SK-N-SH (cell line): ENCODE results near the gene ALDH18A1. TPM values are rescaled to one million over a fixed set of nuclear protein-coding genes. Genes with fewer than 3 reads are reported as not detected.

ENCODE experiments used
- CTCF ChIA-PET: fragments of 300-600, 350-600 bp; formaldehyde crosslinking; extraction: SDS; loops from one replicate; lab custom pipeline; 2021; lab: Yijun Ruan, JAX
- POLR2A ChIA-PET: fragments of 350-600 bp; sonication (Branson Sonifier 250); formaldehyde crosslinking; extraction: SDS; loops from one replicate; lab custom pipeline; 2020; ENCODE audit warnings: antibody characterized with exemption, inconsistent platforms; lab: Yijun Ruan, JAX
- DNase-seq: peaks from one replicate; pipeline ENCODE4 v3.0.0; 2012
- H2AFZ ChIP-seq: fragments of 200-600 bp; sonication (generic); 2 replicates; pipeline ENCODE4 v1.8.1; 2016; ENCODE audit warnings: antibody characterized with exemption, mild to moderate bottlenecking, low read depth
- H3F3A ChIP-seq: fragments of 200-600 bp; sonication (generic); replicated peaks from 2 replicates; pipeline ENCODE3; 2016; ENCODE audit warnings: antibody characterized with exemption, mild to moderate bottlenecking; ENCODE audit not compliant: insufficient read depth
- H3K27ac ChIP-seq, 2 experiments: fragments of 200-500 bp in 1 of 2; fragments of 200-600 bp in 1 of 2; sonication (Bioruptor generic) in 1 of 2; sonication (generic), shearing (Covaris generic) in 1 of 2; 2 replicates each; pipeline versions ENCODE4 v1.5.1 to v1.6.1; 2014 to 2016; ENCODE audit warnings: low read depth in 2 of 2, inconsistent platforms in 1 of 2, low read length in 1 of 2, mild to moderate bottlenecking in 1 of 2, mixed read lengths in 1 of 2
- H3K27me3 ChIP-seq: fragments of 200-600 bp; sonication (generic), shearing (Covaris generic); 2 replicates; pipeline ENCODE4 v1.6.1; 2016; ENCODE audit warnings: mixed run types; ENCODE audit not compliant: insufficient read depth
- H3K36me3 ChIP-seq, 2 experiments: fragments of 200-500 bp in 1 of 2; fragments of 200-600 bp in 1 of 2; sonication (Bioruptor generic) in 1 of 2; sonication (generic) in 1 of 2; replicated peaks in 1 of 2; 2 replicates each; pipeline versions ENCODE3 to v1.5.1; 2014 to 2016; ENCODE audit warnings: low read length in 1 of 2, mild to moderate bottlenecking in 1 of 2; ENCODE audit not compliant: insufficient read depth in 2 of 2, control insufficient read depth in 1 of 2
- H3K4me1 ChIP-seq, 2 experiments: fragments of 200-500 bp in 1 of 2; fragments of 200-600 bp in 1 of 2; sonication (Bioruptor generic) in 1 of 2; sonication (generic), shearing (Covaris generic) in 1 of 2; 2 replicates each; pipeline versions ENCODE4 v1.5.1 to v1.6.1; 2014 to 2016; ENCODE audit warnings: low read depth in 1 of 2, low read length in 1 of 2, mixed run types in 1 of 2; ENCODE audit not compliant: insufficient read depth in 2 of 2, control insufficient read depth in 1 of 2
- H3K4me2 ChIP-seq: fragments of 200-600 bp; sonication (generic), shearing (Covaris generic); 2 replicates; pipeline ENCODE4 v1.6.1; 2017; ENCODE audit warnings: mixed run types
- H3K4me3 ChIP-seq, 2 experiments: fragments of 200-500 bp in 1 of 2; fragments of 200-600 bp in 1 of 2; sonication (Bioruptor generic) in 1 of 2; sonication (generic), shearing (Covaris generic) in 1 of 2; 2 replicates each; pipeline versions ENCODE4 v1.5.1 to v1.8.1; 2014 to 2016; ENCODE audit warnings: low read depth in 2 of 2, inconsistent platforms in 1 of 2, low read length in 1 of 2, mild to moderate bottlenecking in 1 of 2, mixed read lengths in 1 of 2, moderate library complexity in 1 of 2
- H3K79me2 ChIP-seq: fragments of 200-600 bp; sonication (generic); 2 replicates; pipeline ENCODE4 v1.8.1; 2017; ENCODE audit warnings: mild to moderate bottlenecking; ENCODE audit not compliant: insufficient read depth
- H3K9ac ChIP-seq: fragments of 200-600 bp; sonication (generic); 2 replicates; pipeline ENCODE4 v1.6.1; 2017; ENCODE audit warnings: mixed run types
- H3K9me2 ChIP-seq: fragments of 200-600 bp; sonication (generic); 2 replicates; pipeline ENCODE4 v1.6.1; 2017; ENCODE audit warnings: mixed run types
- H3K9me3 ChIP-seq: fragments of 200-600 bp; sonication (generic); 2 replicates; pipeline ENCODE4 v1.6.1; 2017; ENCODE audit warnings: mixed run types, mild to moderate bottlenecking, moderate library complexity
- H4K20me1 ChIP-seq: fragments of 200-600 bp; sonication (generic); 2 replicates; pipeline ENCODE4 v1.6.1; 2017; ENCODE audit warnings: mild to moderate bottlenecking, mixed run types; ENCODE audit not compliant: insufficient read depth
- CTCF ChIP-seq: fragments of 200-600 bp; sonication (generic); IDR thresholded peaks from 2 replicates; pipeline ENCODE4 v1.6.1; 2017; ENCODE audit warnings: antibody characterized with exemption, mild to moderate bottlenecking, moderate library complexity
- MXI1 ChIP-seq: IDR thresholded peaks from 2 replicates; pipeline ENCODE4 v1.6.1; 2012; ENCODE audit warnings: mild to moderate bottlenecking, low read depth, low read length, improper control_type of control experiment
- USF1 ChIP-seq: IDR thresholded peaks from 2 replicates; pipeline ENCODE4 v1.4.0; 2012; ENCODE audit warnings: low read depth, borderline replicate concordance
- WGBS: methylation state at CpG from one replicate; pipeline ENCODE4 v1.1.6; 2017; ENCODE audit warnings: low lambda C conversion rate; 5-methylcytosine and 5-hydroxymethylcytosine counted together
- polyA plus RNA-seq, 3 experiments: library from polyadenylated mRNA; depleted of rRNA; stranded (reverse); fragments of >200 nt; gene quantifications; 2 replicates each; pipeline ENCODE4 v1.2.3, GENCODE V29; 2012

The ALDH18A1 gene
- polyA plus RNA-seq, 1 of the 3 experiments (the other 2 are of a cell fraction), result 59.5 TPM

- TF ChIP-seq CTCF, result no peak
- TF ChIP-seq, all 33 proteins: peak for 6
Observed at GRCh38 chr10:95561177-95561863, 95.2 kb downstream of the ALDH18A1 start, which contains the start of gene SORBS1 (continued).

GRCh38 chr10:95560278-95561176 is 96.0 kb downstream of the ALDH18A1 start:
- Histone ChIP-seq H4K20me1 (no peaks in the 10 kb centered on the region), H3K9me3 (no peaks in the 10 kb centered on the region), H3K9me2 (no peaks in the 10 kb centered on the region), H3K36me3 (no peaks in the 10 kb centered on the region), H3K27me3 (peaks cover 5% of the 10 kb centered on the region; the same call in 1 of the 2 replicates), H3K79me2 (no peaks in the 10 kb centered on the region), H3K4me1 (peaks cover 0 to 9% of the 10 kb centered on the region in 2 experiments; a peak in 1 of 4 replicates), H3K4me3 (peak overlapping the region; percentile 61 to 80), H2AFZ (peak overlapping the region; percentile 92), H3K9ac (peak overlapping the region; percentile 42; the same call in 1 of the 2 replicates), H3F3A (no peaks in the 10 kb centered on the region), H3K27ac (peak overlapping the region in 1 of 2 experiments; percentile 62; a peak in 1 of 4 replicates), H3K4me2 (peak overlapping the region; percentile 94)
- DNase-seq, result peak; percentile 69
- POLR2A ChIA-PET, result no interaction called here
- WGBS, result 7% methylated on average over 36 of the region's 48 CpGs
- 0 out of 2 replicates have a peak, but pooled peaks have one; percentile 12 for TF ChIP-seq MXI1
- TF ChIP-seq CTCF, result no peak
- TF ChIP-seq USF1, result no peak
- CTCF ChIA-PET, result interaction anchor here (1.0 to 1.1 kb wide), 2 partner anchors 38 to 130 kb away, joined by 3 to 4 read pairs; no protein-coding TSS in a partner anchor

- no peak for TF ChIP-seq USF1
- WGBS, result 54% methylated on average over 10 of the region's 10 CpGs
Observed at GRCh38 chr10:95559896-95560277, 96.6 kb downstream of the ALDH18A1 start.

More at GRCh38 chr10:95559896-95560277, 96.6 kb downstream of the ALDH18A1 start:
- no peaks in the 10 kb centered on the region for H3K9me2 ChIP-seq
- no peak for DNase-seq
- H3K4me1 ChIP-seq, result peaks cover 0 to 9% of the 10 kb centered on the region in 2 experiments; a peak in 1 of 4 replicates
- CTCF ChIA-PET, result no interaction called here
- peak overlapping the region; percentile 92; the same call in 1 of the 2 replicates for H2AFZ ChIP-seq
- no peak overlapping the region for H3K9ac ChIP-seq
- H3K9me3 ChIP-seq, result no peaks in the 10 kb centered on the region
- H3K27me3 ChIP-seq, result peaks cover 5% of the 10 kb centered on the region; the same call in 1 of the 2 replicates
- H3K4me2 ChIP-seq, result peak overlapping the region; percentile 94
- no peaks in the 10 kb centered on the region for H3K36me3 ChIP-seq
- H3F3A ChIP-seq, result no peaks in the 10 kb centered on the region
- H3K27ac ChIP-seq, result no peak overlapping the region
- POLR2A ChIA-PET, result no interaction called here
- H3K79me2 ChIP-seq, result no peaks in the 10 kb centered on the region
- peak overlapping the region; percentile 61 to 80 for H3K4me3 ChIP-seq
- H4K20me1 ChIP-seq, result no peaks in the 10 kb centered on the region
